Osteocyte (in vitro differentiated cells): ENCODE measurements around the gene PAPOLB. TPM values are rescaled to one million over a fixed set of nuclear protein-coding genes. Genes with fewer than 3 reads are reported as not detected.

ENCODE experiments used
- DNase-seq: peaks from one replicate; pipeline ENCODE4 v3.0.0; 2021; ENCODE audit warnings: mixed read lengths; ENCODE audit not compliant: unreplicated experiment; ENCODE audit errors: extremely low spot score
- H3K27ac Mint-ChIP-seq: one replicate; pipeline ENCODE4 v1.8.0; 2021; ENCODE audit warnings: mild to moderate bottlenecking, mixed read lengths; ENCODE audit not compliant: unreplicated experiment
- H3K27me3 Mint-ChIP-seq: one replicate; pipeline ENCODE4 v1.8.0; 2021; ENCODE audit warnings: mixed read lengths; ENCODE audit not compliant: unreplicated experiment
- H3K36me3 Mint-ChIP-seq: one replicate; pipeline ENCODE4 v1.8.0; 2021; ENCODE audit warnings: mixed read lengths; ENCODE audit not compliant: unreplicated experiment
- H3K4me1 Mint-ChIP-seq: one replicate; pipeline ENCODE4 v1.8.0; 2021; ENCODE audit warnings: mixed read lengths; ENCODE audit not compliant: unreplicated experiment
- H3K4me3 Mint-ChIP-seq: one replicate; pipeline ENCODE4 v1.8.0; 2021; ENCODE audit warnings: mild to moderate bottlenecking, moderate library complexity, mixed read lengths; ENCODE audit not compliant: unreplicated experiment
- H3K9me3 Mint-ChIP-seq: one replicate; pipeline ENCODE4 v1.8.0; 2021; ENCODE audit warnings: mixed read lengths; ENCODE audit not compliant: unreplicated experiment
- total RNA-seq: library from RNA; stranded (reverse); gene quantifications from 2 replicates; pipeline ENCODE4 v1.2.1, GENCODE V29; 2021
- TF ChIP-seq, protein P1 (sequence below): fragments of 200-600 bp; sonication (generic); IDR thresholded peaks from 2 replicates; pipeline ENCODE4 v1.5.0; 2021; ENCODE audit warnings: antibody characterized with exemption, mild to moderate bottlenecking, moderate library complexity

Gene PAPOLB
- total RNA-seq, 1 donor from 2014 or later, result 0.13 TPM

DNA sequence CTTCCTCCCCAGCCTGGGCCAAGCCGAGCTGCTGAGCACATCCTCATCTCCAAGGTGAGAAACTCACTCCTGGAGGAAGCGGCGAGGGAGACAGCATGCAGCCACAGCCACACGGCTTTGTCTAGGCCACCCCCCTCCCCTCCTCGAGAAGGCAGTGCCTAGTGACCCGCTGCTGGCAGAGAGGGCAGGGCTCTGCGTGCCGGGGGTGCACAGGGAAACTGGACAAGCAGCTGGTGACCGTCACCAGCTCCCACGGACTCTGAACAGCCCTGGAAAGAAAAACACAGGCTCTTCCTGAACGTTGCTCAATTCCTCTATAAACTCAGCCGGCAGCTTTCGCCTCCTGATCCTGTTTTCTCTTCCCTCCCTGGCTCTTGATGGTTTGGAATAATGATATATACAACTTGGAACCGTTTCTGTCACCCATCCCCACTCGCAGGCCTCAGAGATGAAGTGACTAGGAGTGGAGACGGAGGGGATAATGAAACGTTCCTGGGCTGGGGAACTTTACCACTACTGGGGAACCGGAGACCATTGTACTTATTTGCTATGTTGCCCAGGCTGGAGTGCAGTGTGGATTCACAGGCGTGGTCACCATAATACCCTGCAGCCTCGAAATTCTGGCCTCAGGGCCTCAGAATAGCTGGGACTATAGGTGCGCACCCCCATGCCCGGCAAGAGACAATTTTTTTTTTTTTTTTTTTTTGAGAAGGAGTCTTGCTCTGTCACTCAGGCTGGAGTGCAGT lies 19.3 kb downstream of the PAPOLB start:
- Mint-ChIP-seq H3K27me3 (no peaks in the 10 kb centered on the region), H3K36me3 (no peaks in the 10 kb centered on the region), H3K4me1 (peaks cover 5% of the 10 kb centered on the region), H3K4me3 (no peak overlapping the region), H3K9me3 (no peaks in the 10 kb centered on the region), H3K27ac (no peak overlapping the region)
- TF ChIP-seq, protein P1, sequence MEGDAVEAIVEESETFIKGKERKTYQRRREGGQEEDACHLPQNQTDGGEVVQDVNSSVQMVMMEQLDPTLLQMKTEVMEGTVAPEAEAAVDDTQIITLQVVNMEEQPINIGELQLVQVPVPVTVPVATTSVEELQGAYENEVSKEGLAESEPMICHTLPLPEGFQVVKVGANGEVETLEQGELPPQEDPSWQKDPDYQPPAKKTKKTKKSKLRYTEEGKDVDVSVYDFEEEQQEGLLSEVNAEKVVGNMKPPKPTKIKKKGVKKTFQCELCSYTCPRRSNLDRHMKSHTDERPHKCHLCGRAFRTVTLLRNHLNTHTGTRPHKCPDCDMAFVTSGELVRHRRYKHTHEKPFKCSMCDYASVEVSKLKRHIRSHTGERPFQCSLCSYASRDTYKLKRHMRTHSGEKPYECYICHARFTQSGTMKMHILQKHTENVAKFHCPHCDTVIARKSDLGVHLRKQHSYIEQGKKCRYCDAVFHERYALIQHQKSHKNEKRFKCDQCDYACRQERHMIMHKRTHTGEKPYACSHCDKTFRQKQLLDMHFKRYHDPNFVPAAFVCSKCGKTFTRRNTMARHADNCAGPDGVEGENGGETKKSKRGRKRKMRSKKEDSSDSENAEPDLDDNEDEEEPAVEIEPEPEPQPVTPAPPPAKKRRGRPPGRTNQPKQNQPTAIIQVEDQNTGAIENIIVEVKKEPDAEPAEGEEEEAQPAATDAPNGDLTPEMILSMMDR, result no peak
- no peak for DNase-seq

DNA sequence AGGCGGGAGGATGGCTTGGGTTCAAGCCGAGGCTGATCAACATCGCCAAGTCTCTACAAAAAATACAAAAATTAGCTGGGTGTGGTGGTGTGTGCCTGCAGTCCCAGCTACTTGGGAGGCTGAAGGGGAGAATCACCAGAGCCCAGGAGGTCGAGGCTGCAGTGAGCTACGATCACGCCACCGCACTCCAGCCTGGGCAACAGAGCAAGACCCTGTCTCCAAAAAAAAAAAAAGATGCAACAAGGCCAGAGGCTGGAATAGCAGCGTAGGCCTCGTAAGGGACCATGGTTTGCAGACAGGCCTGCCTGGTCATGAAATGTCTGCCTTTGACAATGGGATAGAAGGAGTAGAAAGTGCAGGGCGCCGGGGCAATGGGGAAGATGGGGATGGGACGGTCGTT lies 20.0 kb downstream of the PAPOLB start:
- no peak overlapping the region for H3K4me3 Mint-ChIP-seq
- DNase-seq, result no peak
- no peaks in the 10 kb centered on the region for H3K9me3 Mint-ChIP-seq
- H3K4me1 Mint-ChIP-seq, result peaks cover 6% of the 10 kb centered on the region
- H3K27ac Mint-ChIP-seq, result no peak overlapping the region
- TF ChIP-seq, protein P1, result no peak
- H3K36me3 Mint-ChIP-seq, result no peaks in the 10 kb centered on the region
- H3K27me3 Mint-ChIP-seq, result no peaks in the 10 kb centered on the region

DNA sequence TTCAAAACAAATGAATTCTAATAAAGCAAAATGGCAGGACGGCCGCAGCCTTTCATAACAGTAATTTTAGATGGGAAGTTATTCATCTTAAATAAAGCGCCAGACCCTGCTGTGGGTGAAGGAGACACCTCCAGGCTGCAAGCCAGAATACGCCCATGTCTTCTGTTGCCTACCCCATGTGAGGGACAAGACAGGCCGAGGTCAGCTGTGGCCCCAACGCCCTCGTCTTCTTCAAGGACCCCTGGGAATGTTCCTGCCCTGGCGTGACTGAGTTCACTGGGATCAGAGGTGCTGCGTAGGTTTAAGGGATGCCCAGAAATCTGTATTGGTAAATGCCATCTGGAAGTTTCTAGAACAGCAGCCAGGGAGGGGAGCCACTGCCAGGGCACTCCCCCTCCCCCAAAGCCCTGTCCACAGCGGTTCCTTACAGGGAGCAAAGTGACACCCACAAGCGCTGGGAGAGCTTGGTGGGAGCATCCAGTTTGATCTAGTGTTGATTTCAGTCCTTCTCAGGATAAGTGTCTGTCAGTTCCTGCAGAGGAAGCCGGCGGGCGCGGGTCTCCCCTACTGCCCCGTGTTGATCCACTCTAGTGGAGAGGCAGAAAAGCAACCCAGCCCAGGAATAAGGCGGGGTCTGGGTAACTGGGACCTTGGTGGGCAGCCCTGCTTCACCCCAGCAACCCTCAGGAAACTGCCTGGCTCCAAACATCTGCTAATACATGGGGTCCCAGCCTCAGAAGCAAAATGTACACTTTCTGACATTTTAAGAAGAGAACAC lies 20.6 kb downstream of the PAPOLB start:
- H3K4me3 Mint-ChIP-seq, result no peak overlapping the region
- no peaks in the 10 kb centered on the region for H3K9me3 Mint-ChIP-seq

DNA sequence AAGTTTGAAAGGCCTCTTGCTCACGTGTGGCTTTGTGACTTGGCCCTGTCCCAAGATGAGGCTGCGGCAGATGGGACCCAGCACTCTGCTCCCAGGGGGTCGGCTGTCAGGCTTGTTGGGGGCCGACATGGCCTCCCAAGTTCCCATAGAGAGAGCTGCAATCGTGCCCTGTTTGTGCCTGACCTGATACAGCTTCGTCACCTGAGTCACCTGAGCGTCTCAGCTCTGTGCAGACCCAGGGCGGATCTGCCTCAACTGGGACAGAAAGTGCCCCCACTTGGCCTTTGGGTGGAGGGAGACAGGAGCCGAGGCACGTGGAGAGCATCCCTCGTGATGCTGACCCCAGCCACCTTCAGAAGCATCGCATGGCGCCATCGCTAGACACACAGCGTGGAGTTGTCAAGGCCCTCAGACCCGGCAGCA lies 21.7 kb downstream of the PAPOLB start:
- Mint-ChIP-seq H3K4me3 (no peak overlapping the region), H3K36me3 (no peaks in the 10 kb centered on the region), H3K9me3 (no peaks in the 10 kb centered on the region), H3K27me3 (no peaks in the 10 kb centered on the region), H3K4me1 (peaks cover 6% of the 10 kb centered on the region), H3K27ac (no peak overlapping the region)
- no peak for DNase-seq
- TF ChIP-seq, protein P1, result no peak

More for the DNA sequence above, 20.6 kb downstream of the PAPOLB start:
- H3K27me3 Mint-ChIP-seq, result no peaks in the 10 kb centered on the region
- no peak for DNase-seq
- peaks cover 6% of the 10 kb centered on the region for H3K4me1 Mint-ChIP-seq
- H3K36me3 Mint-ChIP-seq, result no peaks in the 10 kb centered on the region
- TF ChIP-seq, protein P1, result no peak
- H3K27ac Mint-ChIP-seq, result no peak overlapping the region
